Epidermal melanocyte (primary cell): Measurements from ENCODE around the gene GMFB.
A peak's percentile ranks its signal among the peaks of the same experiment; 100 is the strongest.

Source experiments
- DNase-seq: peaks from one replicate; pipeline ENCODE4 v3.0.0; 2011; ENCODE audit warnings: low spot score; ENCODE audit not compliant: insufficient read length

The GMFB gene

DNA sequence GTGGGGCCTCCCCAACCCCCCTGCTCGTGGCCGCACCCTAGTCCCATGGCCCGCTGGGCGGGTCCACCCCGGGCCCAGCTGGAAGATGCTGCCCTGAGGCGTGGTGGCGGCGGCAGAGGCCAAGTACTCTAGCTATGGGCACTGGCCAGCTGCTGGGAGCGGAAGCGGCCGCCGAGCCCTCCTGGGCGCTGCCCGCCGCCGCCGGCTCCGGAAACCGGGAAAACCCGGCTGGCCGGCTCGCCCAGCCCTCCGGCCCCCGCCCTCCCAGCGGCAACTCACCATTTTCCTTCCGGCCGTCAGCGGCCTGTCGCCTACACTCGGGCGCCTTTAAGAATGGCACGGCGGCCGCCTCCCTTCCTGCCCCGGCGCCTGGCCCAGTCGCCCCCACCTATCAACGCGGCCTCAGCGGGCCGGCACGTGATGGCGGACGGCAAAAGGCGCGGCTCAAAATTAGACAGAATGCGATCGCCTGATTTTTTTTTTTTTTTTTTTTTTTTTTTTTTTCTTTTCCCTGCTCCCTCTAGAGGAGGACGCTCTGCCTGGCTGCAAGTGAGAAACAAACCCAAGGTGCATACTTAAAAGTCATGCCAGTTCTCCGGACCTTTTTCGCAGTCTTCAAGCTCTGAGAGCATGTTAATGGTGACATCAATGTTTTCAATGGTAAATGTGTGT lies at the start of gene GMFB:
Gene GMFB (minus strand): TSS at position 335 of the 672 bp plus-strand sequence. CDS start 53 bp downstream, at position 282.
- DNase-seq: peak; percentile 80

DNA sequence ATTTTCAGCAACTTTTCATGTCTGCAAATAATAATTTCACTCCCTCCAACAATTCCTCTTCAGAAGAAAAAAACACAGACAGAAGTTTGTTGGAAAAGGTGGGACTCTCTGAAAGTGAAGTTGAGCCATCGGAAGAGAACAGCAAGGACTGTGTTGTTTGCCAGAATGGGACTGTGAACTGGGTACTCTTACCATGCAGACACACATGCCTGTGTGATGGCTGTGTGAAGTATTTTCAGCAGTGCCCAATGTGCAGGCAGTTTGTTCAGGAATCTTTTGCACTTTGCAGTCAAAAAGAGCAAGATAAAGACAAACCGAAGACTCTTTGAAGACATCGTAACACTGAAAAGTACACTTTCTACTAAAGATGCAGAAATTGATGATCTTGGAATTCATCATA lies 49.3 kb upstream of the GMFB start:
- DNase-seq: no peak

DNA sequence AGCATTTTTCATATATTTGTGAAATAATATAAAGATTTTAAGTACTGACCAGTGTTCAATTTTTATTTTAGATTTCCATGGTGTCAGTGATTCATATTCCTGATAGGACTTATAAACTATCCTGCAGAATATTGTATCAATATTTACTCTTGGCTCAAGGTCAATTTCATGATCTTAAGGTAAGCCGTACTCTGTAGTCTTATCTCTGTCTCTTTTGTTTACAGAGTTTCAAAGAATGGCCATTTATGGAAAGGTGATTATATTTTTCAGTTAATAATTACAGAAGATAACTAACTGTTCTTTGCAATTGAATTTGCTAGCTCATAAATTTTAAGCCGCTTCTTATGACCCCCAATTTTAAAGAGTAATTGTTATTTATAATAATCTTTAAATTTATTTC lies 48.9 kb upstream of the GMFB start:
- DNase-seq: no peak

DNA sequence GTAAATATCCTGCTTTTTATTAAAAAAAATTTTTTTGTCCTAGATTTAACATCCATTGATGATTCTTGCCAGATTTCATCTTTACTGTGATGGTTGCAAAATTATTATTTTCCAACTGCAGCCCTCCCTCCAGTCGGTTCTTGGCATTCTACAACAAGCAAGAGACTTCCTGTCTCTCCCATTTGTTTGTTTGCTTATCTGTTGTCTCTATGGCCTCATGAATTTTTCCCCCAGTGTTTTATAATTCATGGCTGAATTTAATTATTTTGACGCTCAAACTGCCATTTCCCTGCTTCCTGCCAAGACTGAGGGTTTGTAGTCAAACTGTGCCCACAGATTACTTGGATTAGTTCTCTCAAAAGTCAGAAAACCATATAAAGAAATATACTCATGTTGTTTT lies 46.9 kb upstream of the GMFB start:
- DNase-seq: no peak

DNA sequence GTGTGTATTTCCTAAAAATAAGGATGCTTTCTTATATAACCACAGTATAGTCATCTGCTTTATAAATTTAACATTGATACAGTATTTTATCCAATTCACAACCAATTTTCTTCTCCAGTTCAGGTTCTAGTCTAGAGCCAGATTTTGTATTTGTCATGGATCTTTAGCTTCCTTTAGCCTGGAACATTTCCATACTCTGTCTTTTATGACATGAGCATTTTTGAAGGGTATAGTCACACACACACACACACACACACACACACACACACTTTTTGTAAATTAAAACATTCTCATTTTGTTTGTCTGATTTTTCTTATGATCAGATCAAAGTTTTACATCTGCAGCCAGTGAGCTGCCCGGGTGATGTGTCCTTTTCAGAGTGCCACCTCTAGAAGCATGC lies 46.3 kb upstream of the GMFB start:
- DNase-seq: no peak

DNA sequence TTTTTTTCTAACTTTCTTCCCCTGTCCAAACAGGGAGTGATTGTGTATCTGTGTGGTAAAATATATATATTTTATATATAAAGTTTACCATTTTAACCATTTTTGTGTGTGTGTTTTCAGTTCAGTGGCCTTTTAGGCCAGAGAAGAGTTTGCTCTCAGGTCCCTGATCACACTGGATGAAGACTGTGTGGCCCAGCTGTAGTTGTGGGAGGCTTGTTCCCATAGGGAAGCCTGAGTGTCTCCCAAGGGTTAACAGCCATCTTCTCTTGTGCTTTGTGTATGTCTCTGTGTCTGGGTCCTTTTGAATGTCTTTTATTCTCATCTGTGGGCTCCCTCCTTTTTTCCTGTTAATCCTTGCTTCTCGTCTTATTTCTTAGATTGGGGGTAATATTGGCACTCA lies 44.3 kb upstream of the GMFB start:
- no peak for DNase-seq

DNA sequence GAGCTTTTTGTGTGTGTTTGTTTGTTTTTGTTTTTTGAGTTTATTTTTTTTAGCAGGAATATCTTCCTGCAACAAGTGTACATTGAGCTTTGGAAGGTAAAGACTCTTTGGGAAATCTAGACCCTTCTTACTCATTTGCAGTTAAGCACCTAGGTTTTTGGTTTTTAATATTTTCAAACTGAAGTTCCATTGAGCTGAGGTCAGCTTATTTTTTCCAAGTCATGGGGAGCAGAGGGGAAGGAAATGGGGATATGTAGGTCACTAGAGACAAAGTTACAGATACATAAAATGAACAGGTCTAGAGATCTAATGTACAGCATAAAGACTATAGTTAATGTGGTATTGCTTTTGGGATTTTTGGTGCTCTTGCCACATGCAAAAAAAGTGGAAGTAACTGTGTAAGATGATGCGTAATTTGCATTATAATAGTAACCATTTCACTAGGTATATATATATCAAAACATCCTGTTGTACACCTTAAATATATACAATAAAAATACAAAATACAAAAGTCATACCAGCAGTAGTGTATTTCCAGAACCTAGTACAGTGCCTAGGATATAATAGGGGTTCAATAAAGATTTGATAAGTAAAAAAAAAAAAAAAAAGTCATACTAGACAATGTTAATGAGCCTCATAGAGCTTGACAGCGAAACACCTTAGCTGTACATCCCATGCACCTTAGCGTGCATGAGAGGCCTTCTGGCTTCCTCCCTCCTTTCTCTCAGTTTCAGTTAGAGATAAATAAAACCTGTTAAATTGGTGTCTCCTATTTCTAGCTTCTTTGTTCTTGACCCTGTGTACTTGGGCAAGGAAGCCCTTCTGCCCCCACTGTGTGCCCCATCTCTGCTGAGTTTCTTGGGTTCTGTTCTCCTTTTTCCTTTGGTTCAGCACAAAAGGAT lies 43.6 kb upstream of the GMFB start:
- DNase-seq: no peak

DNA sequence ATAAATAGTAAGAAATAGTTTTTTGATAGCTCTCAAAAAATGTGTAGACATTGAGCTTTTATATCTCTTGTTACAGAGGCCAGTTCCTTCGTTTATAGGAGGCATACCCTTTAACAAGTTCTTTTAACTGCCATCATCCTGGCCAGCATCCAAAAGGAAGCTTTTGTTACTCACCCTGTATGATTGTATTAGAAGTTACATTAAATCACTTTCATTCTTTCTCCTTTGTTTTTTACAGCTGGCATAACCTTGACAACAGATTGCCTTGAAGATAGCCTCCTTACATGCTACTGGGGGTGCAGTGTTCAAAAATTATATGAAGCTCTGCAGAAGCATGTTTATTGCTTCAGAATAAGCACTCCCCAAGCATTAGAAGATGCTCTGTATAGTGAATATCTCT lies 41.0 kb upstream of the GMFB start:
- no peak for DNase-seq

DNA sequence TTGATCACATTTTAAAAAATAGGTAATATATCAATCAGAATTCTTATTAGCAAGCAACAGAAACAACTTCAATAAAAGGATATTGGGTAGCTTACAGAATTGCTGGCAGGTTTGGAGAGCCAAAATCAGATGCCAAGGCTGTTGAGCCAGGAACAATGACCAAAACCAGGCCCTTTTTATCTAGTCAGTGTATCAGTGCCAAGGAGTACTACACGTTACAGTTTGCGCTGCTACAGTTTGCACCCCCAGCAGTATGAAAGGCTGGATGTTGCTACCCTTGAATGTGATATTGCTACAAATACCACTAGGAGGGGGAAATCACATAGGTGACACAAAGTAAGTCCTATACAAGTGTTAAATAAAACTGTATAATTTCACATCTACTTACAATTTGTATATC lies 40.2 kb upstream of the GMFB start:
- DNase-seq: no peak

DNA sequence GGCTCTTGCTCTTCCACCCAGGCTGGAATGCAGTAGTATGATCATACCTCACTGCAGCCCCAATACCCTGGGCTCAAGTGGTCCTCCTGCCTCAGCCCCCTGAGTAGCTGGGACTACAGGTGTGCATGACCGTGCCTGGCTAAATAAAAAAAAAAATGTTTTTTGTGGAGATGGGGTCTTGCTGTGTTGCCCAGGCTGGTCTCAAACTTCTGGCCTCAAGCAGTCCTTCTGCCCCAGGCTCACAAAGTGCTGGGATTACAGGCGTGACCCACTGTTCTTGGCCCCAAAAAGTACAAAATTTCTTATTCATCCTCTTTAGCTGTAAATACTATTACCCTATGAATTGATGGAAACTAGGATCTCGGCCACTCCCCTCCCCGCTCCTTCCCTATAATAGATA lies 35.6 kb upstream of the GMFB start:
- DNase-seq: no peak

DNA sequence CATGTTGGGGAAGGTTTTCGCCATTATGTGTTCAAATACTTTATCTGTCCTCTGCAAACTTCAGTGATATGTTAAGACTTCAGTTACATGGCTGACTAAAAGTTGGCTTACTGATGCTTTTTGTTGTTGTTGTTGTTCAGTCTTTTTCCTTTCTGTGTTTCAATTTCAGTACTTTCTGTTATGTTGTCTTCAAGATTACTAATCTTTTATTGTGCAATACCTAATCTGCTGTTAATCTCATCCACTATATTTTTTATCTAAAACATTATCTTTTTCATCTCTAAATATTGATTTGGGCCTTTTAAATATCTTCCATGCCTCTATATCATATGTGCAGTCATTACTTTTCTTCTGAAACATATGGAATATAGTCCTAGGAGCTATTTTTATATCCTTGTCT lies 27.9 kb upstream of the GMFB start:
- DNase-seq: no peak

DNA sequence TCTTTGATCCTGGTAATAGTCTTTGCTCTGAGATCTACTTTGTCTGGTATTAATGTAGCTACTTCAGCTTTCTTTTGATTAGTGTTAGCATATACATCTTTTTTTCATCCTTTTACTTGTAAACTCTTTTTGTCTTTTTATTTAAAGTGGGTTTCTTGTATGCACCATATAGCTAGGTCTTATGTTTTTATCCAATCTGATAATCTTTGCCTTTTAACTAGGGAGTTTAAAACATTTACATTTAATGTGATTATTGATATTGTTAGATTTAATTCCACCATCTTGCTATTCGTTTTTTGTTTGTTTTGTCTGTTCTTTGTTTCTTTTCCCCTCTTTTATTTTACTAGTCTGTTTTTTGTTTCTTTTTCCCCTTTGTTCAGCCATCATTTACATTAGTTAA lies 26.9 kb upstream of the GMFB start:
- no peak for DNase-seq

DNA sequence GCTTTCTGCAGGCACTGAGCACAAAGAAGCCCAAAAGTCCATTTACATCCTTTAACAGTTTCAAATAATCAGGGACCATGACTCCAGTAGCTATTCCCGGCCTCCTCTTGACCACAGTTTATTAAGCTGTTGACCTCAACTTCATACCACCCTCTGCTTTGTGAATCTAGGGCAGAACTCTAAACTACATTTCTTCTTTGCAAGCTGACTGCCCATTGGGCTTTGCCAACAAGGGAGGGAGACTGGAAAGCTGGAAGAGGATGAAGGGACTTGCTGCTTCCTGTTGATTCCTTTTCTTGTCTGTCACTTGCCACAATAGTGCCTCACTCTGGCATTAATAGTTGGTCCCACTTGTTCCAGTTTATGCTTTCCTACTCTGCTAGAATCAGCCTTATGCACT lies 23.6 kb upstream of the GMFB start:
- no peak for DNase-seq

DNA sequence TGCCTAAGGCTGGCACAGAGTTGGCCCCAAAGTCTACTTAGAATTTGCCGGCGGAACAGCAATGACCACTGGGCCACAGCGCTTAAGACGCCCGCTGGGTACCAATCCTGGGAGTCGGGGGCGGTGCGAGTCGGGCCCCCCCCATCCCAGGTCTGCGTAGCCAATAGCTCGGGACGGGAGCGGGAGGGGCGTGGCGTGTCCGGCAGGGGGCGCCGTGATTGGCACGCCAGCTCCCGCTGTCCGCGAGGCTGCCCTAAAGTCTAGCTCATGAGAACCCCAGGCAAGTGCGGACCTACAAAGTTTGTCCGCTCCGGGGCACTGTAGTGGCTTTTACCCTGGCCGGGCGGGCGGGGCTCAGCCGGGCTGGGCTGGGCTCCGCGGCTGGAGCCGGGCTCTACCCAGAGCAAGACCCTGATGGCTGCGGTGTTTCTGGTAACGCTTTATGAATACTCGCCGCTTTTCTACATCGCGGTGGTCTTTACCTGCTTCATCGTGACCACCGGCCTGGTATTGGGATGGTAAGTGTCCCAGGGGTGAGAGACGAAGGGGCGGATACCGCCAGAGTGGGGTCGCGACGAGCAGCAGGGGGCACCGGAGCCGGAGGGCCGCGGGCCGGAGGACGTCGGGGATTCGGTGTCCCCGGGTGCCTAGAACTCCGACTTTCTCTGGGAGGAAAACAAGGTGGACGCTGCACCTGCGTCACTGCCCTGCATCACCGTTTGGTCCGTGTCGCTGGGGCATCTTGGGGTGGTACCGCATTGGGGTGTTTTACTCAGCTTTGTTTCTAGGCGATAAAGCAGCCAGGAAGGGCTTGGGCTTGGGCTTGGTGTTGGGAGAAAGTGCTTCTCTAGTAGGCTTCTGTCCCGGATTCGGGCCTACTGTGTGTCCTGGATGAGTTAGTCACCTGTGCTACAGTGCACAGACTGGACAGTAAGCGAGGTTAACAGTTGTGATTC lies 21.0 kb upstream of the GMFB start, which contains the start of gene CGRRF1:
Gene CGRRF1 (plus strand): TSS at position 361 of the 956 bp plus-strand sequence. CDS start 54 bp downstream, at position 415.
- DNase-seq: peak; percentile 89

DNA sequence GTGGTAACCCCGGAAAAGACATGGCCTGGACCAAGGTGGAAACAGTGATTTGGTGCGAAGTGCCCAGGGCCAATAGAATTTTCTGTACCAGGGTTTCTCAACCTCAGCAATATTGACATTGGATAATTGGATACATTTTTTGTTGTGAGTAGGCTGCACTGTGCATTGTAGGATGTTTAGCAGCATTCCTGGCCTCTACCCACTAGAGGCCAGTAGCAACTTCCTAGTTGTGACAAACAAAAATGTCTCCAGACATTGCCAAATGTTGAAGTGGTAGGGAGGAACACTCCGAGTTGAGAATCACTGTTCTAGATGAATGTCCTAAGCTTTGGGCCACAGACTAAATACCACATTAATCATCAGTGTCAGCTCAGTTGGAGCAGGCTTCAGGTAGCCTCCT lies 14.7 kb upstream of the GMFB start:
- no peak for DNase-seq

DNA sequence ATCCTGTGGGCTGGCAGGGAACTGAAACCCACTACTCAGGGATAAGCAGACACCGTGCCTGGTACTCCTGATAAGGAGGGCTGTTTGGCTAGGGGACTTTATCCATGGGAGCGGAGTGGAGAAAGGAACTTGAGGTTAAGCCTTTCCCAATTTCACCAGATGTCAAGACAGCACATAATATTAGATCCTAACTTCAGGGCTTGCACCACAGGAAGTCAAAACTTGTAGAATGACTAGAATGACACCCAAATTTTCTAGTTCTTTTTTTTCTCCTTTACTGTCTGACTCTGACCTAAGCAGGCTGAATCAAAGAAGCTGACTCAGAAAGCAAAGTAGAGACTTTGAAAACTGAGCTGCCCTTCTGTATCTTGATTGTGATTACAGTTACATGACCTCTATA lies 13.8 kb upstream of the GMFB start:
- no peak for DNase-seq

DNA sequence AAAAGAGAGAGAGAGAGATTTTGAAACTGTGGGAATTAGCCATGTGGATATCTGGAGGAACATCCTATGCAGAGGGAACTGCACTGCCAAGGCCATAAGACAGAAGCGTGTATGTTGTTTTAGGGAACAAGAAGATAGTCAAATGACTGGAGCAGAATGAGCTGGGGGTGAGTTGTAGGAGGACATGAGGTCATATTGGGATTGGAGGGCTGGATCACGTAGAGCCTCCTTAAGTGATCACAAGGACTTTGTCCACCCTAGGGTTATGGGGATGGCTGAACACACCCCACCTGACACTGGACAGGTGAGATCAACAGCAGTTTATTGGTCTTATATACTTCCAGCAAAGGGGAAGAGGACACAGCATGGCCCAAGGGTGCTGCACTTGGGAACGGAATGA lies 12.7 kb upstream of the GMFB start:
- no peak for DNase-seq

DNA sequence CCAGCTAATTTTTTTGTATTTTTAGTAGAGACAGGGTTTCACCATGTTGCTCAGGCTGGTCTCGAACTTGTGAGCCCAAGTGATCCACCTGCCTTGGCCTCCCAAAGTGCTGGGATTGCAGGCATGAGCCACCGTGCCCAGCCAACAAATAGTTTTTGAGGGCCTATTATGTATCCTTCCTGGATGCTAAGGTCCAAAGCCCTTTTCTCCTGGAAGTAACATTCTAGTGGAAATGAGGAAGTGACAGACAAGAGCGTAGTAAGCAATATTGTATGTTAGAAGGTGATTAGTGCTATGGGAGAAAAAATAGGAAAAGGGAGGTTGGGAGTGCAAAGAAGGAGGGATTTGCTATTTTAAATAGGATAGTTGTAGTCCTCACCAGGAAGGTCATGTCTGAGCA lies 12.0 kb upstream of the GMFB start:
- no peak for DNase-seq

DNA sequence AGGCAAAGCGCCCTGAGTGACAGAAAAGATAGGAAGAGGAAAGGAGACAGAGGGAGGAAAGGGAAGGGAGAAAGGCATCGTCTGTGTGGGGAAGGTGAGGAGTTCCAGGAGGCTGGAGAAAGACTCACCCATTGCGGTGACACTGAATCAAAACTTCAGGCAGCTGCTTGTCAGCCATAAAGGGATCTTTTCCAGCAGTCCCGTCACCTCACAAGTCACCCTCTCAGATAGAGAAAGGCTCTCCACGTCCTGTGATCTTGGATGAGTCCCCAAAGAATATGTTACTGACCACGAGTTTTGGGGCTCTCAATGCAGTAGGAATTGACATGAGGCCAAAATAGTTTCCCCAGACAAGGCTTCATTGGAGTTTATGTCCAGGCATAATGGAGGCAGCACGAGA lies 9.8 kb upstream of the GMFB start:
- no peak for DNase-seq

DNA sequence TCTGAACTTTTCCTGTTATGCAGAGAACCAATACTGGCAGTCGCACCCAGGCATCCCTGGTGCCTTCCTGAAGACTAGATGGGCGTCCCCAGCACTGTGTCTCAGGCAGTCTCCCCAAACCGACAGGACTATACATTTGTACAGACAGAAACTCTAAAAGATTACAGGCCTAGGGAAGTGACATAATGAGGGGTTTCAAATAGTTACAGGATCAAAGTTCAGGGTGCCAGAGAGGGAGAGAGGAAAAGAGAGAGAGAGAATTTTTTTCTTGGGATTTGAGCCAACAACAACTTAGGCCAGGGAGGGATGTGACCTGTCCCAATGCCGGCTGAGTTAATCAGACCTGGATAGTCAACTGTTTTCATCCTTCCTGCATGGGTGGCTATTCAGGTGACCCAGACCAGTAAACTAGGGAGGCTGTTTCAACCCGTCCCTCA lies 9.3 kb upstream of the GMFB start:
- DNase-seq: no peak

DNA sequence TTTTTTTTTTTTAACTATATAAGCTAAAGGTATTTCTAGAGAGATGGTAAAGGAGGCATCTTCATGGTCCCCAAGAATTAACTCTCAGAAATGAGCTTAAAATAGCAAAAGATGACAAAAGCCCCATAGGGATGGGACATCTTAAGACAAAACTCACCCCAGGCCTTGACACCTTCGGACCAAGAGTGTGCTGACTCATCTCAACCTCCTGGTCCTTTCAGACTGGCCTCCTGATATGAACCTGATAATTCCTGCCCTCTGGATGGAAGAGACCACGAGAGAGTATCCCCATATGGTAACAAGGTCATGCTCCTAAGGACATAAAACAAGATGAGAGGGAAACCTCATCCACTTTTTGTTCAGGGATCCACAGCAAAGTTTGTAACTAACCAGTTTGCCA lies 8.4 kb upstream of the GMFB start:
- no peak for DNase-seq

DNA sequence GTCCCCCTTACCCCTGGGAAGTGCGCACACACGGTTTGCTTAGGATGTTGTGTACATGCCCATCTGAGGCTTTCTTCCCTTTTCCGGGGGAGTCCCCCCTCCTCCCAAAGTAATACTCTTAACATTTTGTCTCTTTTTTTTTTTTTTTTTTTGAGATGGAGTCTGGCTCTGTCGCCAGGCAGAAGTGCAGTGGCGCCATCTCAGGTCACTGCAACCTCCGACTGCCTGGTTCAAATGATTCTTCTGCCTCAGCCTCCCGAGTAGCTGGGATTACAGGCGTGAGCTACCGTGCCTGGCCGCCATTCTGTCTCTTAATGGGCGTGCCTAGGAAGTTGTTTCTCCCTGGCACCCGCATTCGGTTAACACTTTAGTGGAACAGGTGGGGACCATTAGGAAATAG lies 4.5 kb upstream of the GMFB start:
- DNase-seq: no peak
